ENCODE measurements around the gene PFKP.

- TF ChIP-seq, protein P1, sequence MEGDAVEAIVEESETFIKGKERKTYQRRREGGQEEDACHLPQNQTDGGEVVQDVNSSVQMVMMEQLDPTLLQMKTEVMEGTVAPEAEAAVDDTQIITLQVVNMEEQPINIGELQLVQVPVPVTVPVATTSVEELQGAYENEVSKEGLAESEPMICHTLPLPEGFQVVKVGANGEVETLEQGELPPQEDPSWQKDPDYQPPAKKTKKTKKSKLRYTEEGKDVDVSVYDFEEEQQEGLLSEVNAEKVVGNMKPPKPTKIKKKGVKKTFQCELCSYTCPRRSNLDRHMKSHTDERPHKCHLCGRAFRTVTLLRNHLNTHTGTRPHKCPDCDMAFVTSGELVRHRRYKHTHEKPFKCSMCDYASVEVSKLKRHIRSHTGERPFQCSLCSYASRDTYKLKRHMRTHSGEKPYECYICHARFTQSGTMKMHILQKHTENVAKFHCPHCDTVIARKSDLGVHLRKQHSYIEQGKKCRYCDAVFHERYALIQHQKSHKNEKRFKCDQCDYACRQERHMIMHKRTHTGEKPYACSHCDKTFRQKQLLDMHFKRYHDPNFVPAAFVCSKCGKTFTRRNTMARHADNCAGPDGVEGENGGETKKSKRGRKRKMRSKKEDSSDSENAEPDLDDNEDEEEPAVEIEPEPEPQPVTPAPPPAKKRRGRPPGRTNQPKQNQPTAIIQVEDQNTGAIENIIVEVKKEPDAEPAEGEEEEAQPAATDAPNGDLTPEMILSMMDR (IDR thresholded peaks at IDR 0.05; ENCODE audit: insufficient read depth, low read depth, low read length) = no peak
- no peak for TF ChIP-seq EZH2 (IDR thresholded peaks at IDR 0.05; ENCODE audit: insufficient read depth, low read length)
These were observed 75.0 kb downstream of the PFKP start for GRCh38 chr10:3142146-3142875.

All from astrocyte (in vitro differentiated cells and primary cell).